Fibroblast of pulmonary artery (primary cell): ENCODE data around the gene TSPAN18.

Source experiments
- DNase-seq: peaks from one replicate; pipeline ENCODE4 v3.0.0-alpha.2; 2010; ENCODE audit warnings: low read depth
- H3K4me3 ChIP-seq: replicated peaks from 2 replicates; pipeline ENCODE4 v1.5.1; 2011; ENCODE audit warnings: low read depth, mild to moderate bottlenecking, control low read depth, low read length, moderate library complexity
- TF ChIP-seq, protein P1 (sequence below): IDR thresholded peaks from 2 replicates; pipeline ENCODE4 v1.5.1; 2011; ENCODE audit warnings: mild to moderate bottlenecking, control low read depth, low read length, inconsistent platforms; ENCODE audit errors: missing control alignments

The TSPAN18 gene

GRCh38 chr11:44711113-44711786, 15.5 kb upstream of the TSPAN18 start:
- TF ChIP-seq, protein P1, sequence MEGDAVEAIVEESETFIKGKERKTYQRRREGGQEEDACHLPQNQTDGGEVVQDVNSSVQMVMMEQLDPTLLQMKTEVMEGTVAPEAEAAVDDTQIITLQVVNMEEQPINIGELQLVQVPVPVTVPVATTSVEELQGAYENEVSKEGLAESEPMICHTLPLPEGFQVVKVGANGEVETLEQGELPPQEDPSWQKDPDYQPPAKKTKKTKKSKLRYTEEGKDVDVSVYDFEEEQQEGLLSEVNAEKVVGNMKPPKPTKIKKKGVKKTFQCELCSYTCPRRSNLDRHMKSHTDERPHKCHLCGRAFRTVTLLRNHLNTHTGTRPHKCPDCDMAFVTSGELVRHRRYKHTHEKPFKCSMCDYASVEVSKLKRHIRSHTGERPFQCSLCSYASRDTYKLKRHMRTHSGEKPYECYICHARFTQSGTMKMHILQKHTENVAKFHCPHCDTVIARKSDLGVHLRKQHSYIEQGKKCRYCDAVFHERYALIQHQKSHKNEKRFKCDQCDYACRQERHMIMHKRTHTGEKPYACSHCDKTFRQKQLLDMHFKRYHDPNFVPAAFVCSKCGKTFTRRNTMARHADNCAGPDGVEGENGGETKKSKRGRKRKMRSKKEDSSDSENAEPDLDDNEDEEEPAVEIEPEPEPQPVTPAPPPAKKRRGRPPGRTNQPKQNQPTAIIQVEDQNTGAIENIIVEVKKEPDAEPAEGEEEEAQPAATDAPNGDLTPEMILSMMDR: no peak
- no peak overlapping the region for H3K4me3 ChIP-seq
- no peak for DNase-seq

GRCh38 chr11:44711787-44712608, 14.8 kb upstream of the TSPAN18 start:
- TF ChIP-seq, protein P1: no peak
- DNase-seq: no peak
- H3K4me3 ChIP-seq: no peak overlapping the region

- DNase-seq: no peak
- no peak overlapping the region for H3K4me3 ChIP-seq
- TF ChIP-seq, protein P1: no peak
These were observed 13.7 kb upstream of the TSPAN18 start for GRCh38 chr11:44713022-44713421.

DNA sequence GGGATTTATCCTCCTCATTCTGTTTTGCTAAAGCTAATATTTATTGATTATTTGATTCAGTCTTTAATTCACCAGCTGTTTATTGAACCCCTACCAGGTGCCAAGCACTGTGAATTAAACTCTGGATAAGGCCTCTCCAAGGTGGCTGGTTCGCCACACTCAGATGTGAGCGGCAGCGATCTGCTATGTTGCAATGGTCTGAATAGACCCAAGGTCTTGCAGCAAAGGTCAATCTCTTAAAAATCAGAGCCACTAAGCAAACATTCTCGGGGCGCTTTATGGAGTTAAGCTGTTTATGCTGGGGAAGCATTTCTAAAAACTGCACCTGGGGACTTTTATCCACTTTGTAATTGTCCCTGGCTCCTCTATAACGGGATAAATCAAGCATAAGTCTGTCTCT, 10.5 kb upstream of the TSPAN18 start:
- TF ChIP-seq, protein P1: no peak
- no peak for DNase-seq
- no peak overlapping the region for H3K4me3 ChIP-seq

DNA sequence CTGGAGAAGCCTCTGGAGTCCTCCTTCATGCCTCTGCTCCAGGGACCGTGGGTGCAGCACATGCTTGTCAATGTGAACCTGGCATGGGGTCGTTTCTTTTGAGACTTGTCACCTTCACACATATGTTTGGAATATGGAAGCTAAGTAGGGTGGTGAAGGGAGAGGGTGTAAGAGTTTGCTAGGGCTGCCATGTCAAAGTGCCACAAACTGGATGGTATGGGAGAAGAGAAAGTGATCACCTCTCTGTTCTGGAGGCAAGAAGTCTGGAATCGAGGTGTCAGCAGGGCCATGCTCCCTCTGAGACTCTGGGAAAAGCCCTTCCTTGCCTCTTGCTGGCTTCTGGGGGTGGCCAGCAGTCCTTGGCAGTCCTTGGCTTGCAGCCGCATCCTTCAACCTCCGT, 8.7 kb upstream of the TSPAN18 start:
- DNase-seq: no peak
- TF ChIP-seq, protein P1: no peak
- H3K4me3 ChIP-seq: no peak overlapping the region

DNA sequence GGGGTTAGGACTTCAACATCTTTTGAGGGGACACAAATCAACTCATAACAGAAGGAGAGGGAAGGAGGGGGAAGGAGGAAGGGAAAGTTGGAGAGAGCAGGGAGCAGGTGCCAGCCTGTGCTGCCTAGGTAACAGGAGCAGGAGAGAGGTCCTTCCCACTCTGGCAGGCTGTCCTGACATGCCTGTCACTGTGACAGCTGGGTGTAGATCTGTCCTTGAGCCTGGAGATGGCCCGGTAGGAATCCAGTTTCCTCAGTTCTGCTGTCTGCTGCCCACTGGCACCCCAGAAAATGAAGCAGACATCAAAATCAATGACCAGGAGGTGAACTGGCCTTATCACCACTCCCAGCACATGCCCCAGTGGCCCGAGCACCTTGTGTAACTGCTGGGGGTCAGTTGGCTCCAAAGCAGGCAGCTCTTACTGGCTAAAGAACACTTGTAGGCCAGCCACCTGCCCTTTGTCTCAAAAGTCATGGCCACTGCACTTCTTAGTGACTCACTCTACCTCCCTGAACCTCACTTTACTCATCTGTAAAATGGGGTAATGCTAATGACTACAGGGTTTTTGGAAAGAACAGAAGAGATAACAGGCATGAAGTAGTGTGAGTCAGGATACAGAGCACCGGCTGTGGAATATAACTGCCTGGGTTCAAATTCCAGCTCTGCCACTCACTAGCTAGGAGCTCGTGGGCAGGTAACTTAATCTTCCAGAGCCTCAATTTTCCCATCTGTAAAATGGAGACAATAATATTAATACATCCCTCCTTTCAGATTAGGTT, 8.0 kb upstream of the TSPAN18 start:
- DNase-seq: no peak
- no peak overlapping the region for H3K4me3 ChIP-seq
- TF ChIP-seq, protein P1: no peak
